ENCODE data around the gene RAP1B.

RAP1B gene

GRCh38 chr12:68631227-68631626 is 20.5 kb downstream of the RAP1B start:
- H2BK120ac ChIP-seq (ENCODE audit: low read depth, low read length): no peak overlapping the region
- no peak overlapping the region for H2AK5ac ChIP-seq (ENCODE audit: low read depth, low read length)
- no peak overlapping the region for H4K91ac ChIP-seq (ENCODE audit: low read depth, low read length, poor library complexity)
- DNase-seq (ENCODE audit: low spot score): no peak
- no peaks in the 10 kb centered on the region for H3K27me3 ChIP-seq (ENCODE audit: control insufficient read depth in 3 of 3, insufficient read depth in 3 of 3, low read depth in 1 of 3, low read length in 3 of 3)
- no peak overlapping the region for H3K4ac ChIP-seq (ENCODE audit: low read length)
- no peak overlapping the region for H3K14ac ChIP-seq (ENCODE audit: low read length)
- peaks cover 3 to 19% of the 10 kb centered on the region in 2 donors for H3K9me3 ChIP-seq (replicated peaks in 1 of 2; ENCODE audit: control insufficient read depth in 2 of 2, insufficient read depth in 1 of 2, low read depth in 1 of 2, low read length in 2 of 2)
- H3K27ac ChIP-seq (replicated peaks; ENCODE audit: low read length): no peak overlapping the region
- no peak overlapping the region for H2BK5ac ChIP-seq (ENCODE audit: low read length)
- H3K4me1 ChIP-seq (ENCODE audit: control insufficient read depth in 2 of 2, insufficient read depth in 1 of 2, low read depth in 1 of 2, low read length in 2 of 2): no peaks in the 10 kb centered on the region
- H2BK15ac ChIP-seq (ENCODE audit: low read length): no peak overlapping the region
- no peak overlapping the region for H3K23ac ChIP-seq (ENCODE audit: low read depth, low read length, poor library complexity)
- no peak overlapping the region for H3K9ac ChIP-seq (ENCODE audit: low read depth, low read length, poor library complexity)
- H2BK12ac ChIP-seq (ENCODE audit: low read length): no peak overlapping the region
- H2AFZ ChIP-seq (ENCODE audit: low read length): no peak overlapping the region
- no peaks in the 10 kb centered on the region for H3K79me1 ChIP-seq (ENCODE audit: low read depth, low read length)
- no peak overlapping the region for H3K4me3 ChIP-seq (ENCODE audit: low read length in 2 of 2)
- WGBS, 2 donors (ENCODE audit: extremely low coverage in 2 of 2, insufficient read length in 2 of 2, insufficient replicate concordance in 1 of 2): no CpG with 5 or more reads among the region's 3 CpGs
- no peak overlapping the region for H3K18ac ChIP-seq (ENCODE audit: low read length)
- peaks cover 3 to 31% of the 10 kb centered on the region in 2 donors for H3K36me3 ChIP-seq (replicated peaks in 1 of 2; ENCODE audit: control insufficient read depth in 2 of 2, insufficient read depth in 2 of 2, low read length in 2 of 2)
- no peak overlapping the region for H3K4me2 ChIP-seq (ENCODE audit: insufficient read depth, low read length, poor library complexity, severe bottlenecking)
- H4K8ac ChIP-seq (ENCODE audit: low read depth, low read length): no peak overlapping the region

- no peaks in the 10 kb centered on the region for H3K4me1 ChIP-seq (ENCODE audit: control insufficient read depth in 2 of 2, insufficient read depth in 1 of 2, low read depth in 1 of 2, low read length in 2 of 2)
- DNase-seq (ENCODE audit: low spot score): no peak
- no peak overlapping the region for H2BK120ac ChIP-seq (ENCODE audit: low read depth, low read length)
- no peak overlapping the region for H3K4me3 ChIP-seq (ENCODE audit: low read length in 2 of 2)
- H3K27ac ChIP-seq (replicated peaks; ENCODE audit: low read length): no peak overlapping the region
- H3K23ac ChIP-seq (ENCODE audit: low read depth, low read length, poor library complexity): no peak overlapping the region
- no peak overlapping the region for H4K8ac ChIP-seq (ENCODE audit: low read depth, low read length)
- H3K79me1 ChIP-seq (ENCODE audit: low read depth, low read length): no peaks in the 10 kb centered on the region
- peaks cover 0 to 18% of the 10 kb centered on the region in 2 donors for H3K36me3 ChIP-seq (replicated peaks in 1 of 2; ENCODE audit: control insufficient read depth in 2 of 2, insufficient read depth in 2 of 2, low read length in 2 of 2)
- no peak overlapping the region for H3K18ac ChIP-seq (ENCODE audit: low read length)
- no peak overlapping the region for H3K4me2 ChIP-seq (ENCODE audit: insufficient read depth, low read length, poor library complexity, severe bottlenecking)
- no peak overlapping the region for H2AK5ac ChIP-seq (ENCODE audit: low read depth, low read length)
- H3K27me3 ChIP-seq (ENCODE audit: control insufficient read depth in 3 of 3, insufficient read depth in 3 of 3, low read depth in 1 of 3, low read length in 3 of 3): no peaks in the 10 kb centered on the region
- H2BK5ac ChIP-seq (ENCODE audit: low read length): no peak overlapping the region
- no peak overlapping the region for H3K4ac ChIP-seq (ENCODE audit: low read length)
- no peak overlapping the region for H2AFZ ChIP-seq (ENCODE audit: low read length)
- H4K91ac ChIP-seq (ENCODE audit: low read depth, low read length, poor library complexity): no peak overlapping the region
- H2BK12ac ChIP-seq (ENCODE audit: low read length): no peak overlapping the region
- H2BK15ac ChIP-seq (ENCODE audit: low read length): no peak overlapping the region
- H3K9ac ChIP-seq (ENCODE audit: low read depth, low read length, poor library complexity): no peak overlapping the region
- no peak overlapping the region for H3K14ac ChIP-seq (ENCODE audit: low read length)
- H3K9me3 ChIP-seq (replicated peaks in 1 of 2; ENCODE audit: control insufficient read depth in 2 of 2, insufficient read depth in 1 of 2, low read depth in 1 of 2, low read length in 2 of 2): peaks cover 3 to 10% of the 10 kb centered on the region in 2 donors
Measured at GRCh38 chr12:68632486-68632885, 21.8 kb downstream of the RAP1B start.

- no peak overlapping the region for H3K27ac ChIP-seq (replicated peaks; ENCODE audit: low read length)
- no peak overlapping the region for H3K4me2 ChIP-seq (ENCODE audit: insufficient read depth, low read length, poor library complexity, severe bottlenecking)
- WGBS, 2 donors (ENCODE audit: extremely low coverage in 2 of 2, insufficient read length in 2 of 2, insufficient replicate concordance in 1 of 2): no CpG with 5 or more reads among the region's 9 CpGs
- H3K9ac ChIP-seq (ENCODE audit: low read depth, low read length, poor library complexity): no peak overlapping the region
- no peaks in the 10 kb centered on the region for H3K27me3 ChIP-seq (ENCODE audit: control insufficient read depth in 3 of 3, insufficient read depth in 3 of 3, low read depth in 1 of 3, low read length in 3 of 3)
- H3K4ac ChIP-seq (ENCODE audit: low read length): no peak overlapping the region
- no peak overlapping the region for H3K23ac ChIP-seq (ENCODE audit: low read depth, low read length, poor library complexity)
- no peak for DNase-seq (ENCODE audit: low spot score)
- no peaks in the 10 kb centered on the region for H3K9me3 ChIP-seq (replicated peaks in 1 of 2; ENCODE audit: control insufficient read depth in 2 of 2, insufficient read depth in 1 of 2, low read depth in 1 of 2, low read length in 2 of 2)
- H3K4me3 ChIP-seq (ENCODE audit: low read length in 2 of 2): no peak overlapping the region
- no peak overlapping the region for H2AK5ac ChIP-seq (ENCODE audit: low read depth, low read length)
- no peaks in the 10 kb centered on the region for H3K79me1 ChIP-seq (ENCODE audit: low read depth, low read length)
- no peak overlapping the region for H4K91ac ChIP-seq (ENCODE audit: low read depth, low read length, poor library complexity)
- H2BK12ac ChIP-seq (ENCODE audit: low read length): no peak overlapping the region
- H3K36me3 ChIP-seq (replicated peaks in 1 of 2; ENCODE audit: control insufficient read depth in 2 of 2, insufficient read depth in 2 of 2, low read length in 2 of 2): peaks cover 0 to 8% of the 10 kb centered on the region in 2 donors
- no peak overlapping the region for H2AFZ ChIP-seq (ENCODE audit: low read length)
- no peak overlapping the region for H3K18ac ChIP-seq (ENCODE audit: low read length)
- H2BK120ac ChIP-seq (ENCODE audit: low read depth, low read length): no peak overlapping the region
- no peaks in the 10 kb centered on the region for H3K4me1 ChIP-seq (ENCODE audit: control insufficient read depth in 2 of 2, insufficient read depth in 1 of 2, low read depth in 1 of 2, low read length in 2 of 2)
- no peak overlapping the region for H4K8ac ChIP-seq (ENCODE audit: low read depth, low read length)
- H2BK5ac ChIP-seq (ENCODE audit: low read length): no peak overlapping the region
- H3K14ac ChIP-seq (ENCODE audit: low read length): no peak overlapping the region
- H2BK15ac ChIP-seq (ENCODE audit: low read length): no peak overlapping the region
Measured at GRCh38 chr12:68633614-68634558, 23.2 kb downstream of the RAP1B start.

GRCh38 chr12:68636268-68636667 is 25.6 kb downstream of the RAP1B start:
- no peak for DNase-seq (ENCODE audit: low spot score)
- no peak overlapping the region for H2AK5ac ChIP-seq (ENCODE audit: low read depth, low read length)
- no peak overlapping the region for H3K23ac ChIP-seq (ENCODE audit: low read depth, low read length, poor library complexity)
- no peak overlapping the region for H2BK120ac ChIP-seq (ENCODE audit: low read depth, low read length)
- H2BK12ac ChIP-seq (ENCODE audit: low read length): no peak overlapping the region
- no peak overlapping the region for H2BK15ac ChIP-seq (ENCODE audit: low read length)
- no peak overlapping the region for H3K4ac ChIP-seq (ENCODE audit: low read length)
- H3K79me1 ChIP-seq (ENCODE audit: low read depth, low read length): no peaks in the 10 kb centered on the region
- H2BK5ac ChIP-seq (ENCODE audit: low read length): no peak overlapping the region
- no peak overlapping the region for H4K8ac ChIP-seq (ENCODE audit: low read depth, low read length)
- peaks cover 2 to 14% of the 10 kb centered on the region in 2 donors for H3K36me3 ChIP-seq (replicated peaks in 1 of 2; ENCODE audit: control insufficient read depth in 2 of 2, insufficient read depth in 2 of 2, low read length in 2 of 2)
- no peak overlapping the region for H3K18ac ChIP-seq (ENCODE audit: low read length)
- no peak overlapping the region for H3K4me2 ChIP-seq (ENCODE audit: insufficient read depth, low read length, poor library complexity, severe bottlenecking)
- no peak overlapping the region for H4K91ac ChIP-seq (ENCODE audit: low read depth, low read length, poor library complexity)
- H3K9me3 ChIP-seq (replicated peaks in 1 of 2; ENCODE audit: control insufficient read depth in 2 of 2, insufficient read depth in 1 of 2, low read depth in 1 of 2, low read length in 2 of 2): no peaks in the 10 kb centered on the region
- H3K4me1 ChIP-seq (ENCODE audit: control insufficient read depth in 2 of 2, insufficient read depth in 1 of 2, low read depth in 1 of 2, low read length in 2 of 2): no peaks in the 10 kb centered on the region
- no CpG with 5 or more reads among the region's 2 CpGs for WGBS, 2 donors (ENCODE audit: extremely low coverage in 2 of 2, insufficient read length in 2 of 2, insufficient replicate concordance in 1 of 2)
- no peak overlapping the region for H2AFZ ChIP-seq (ENCODE audit: low read length)
- no peak overlapping the region for H3K9ac ChIP-seq (ENCODE audit: low read depth, low read length, poor library complexity)
- no peaks in the 10 kb centered on the region for H3K27me3 ChIP-seq (ENCODE audit: control insufficient read depth in 3 of 3, insufficient read depth in 3 of 3, low read depth in 1 of 3, low read length in 3 of 3)
- H3K27ac ChIP-seq (replicated peaks; ENCODE audit: low read length): no peak overlapping the region
- no peak overlapping the region for H3K4me3 ChIP-seq (ENCODE audit: low read length in 2 of 2)
- no peak overlapping the region for H3K14ac ChIP-seq (ENCODE audit: low read length)

Measured in neuronal stem cell (in vitro differentiated cells).